Memory B cell (primary cell): ENCODE results near the gene CCDC47.
"Not testable (repeated sequence)": the region's sequence is repeated elsewhere in the genome, so short reads cannot be mapped to it uniquely, and the experiment has no call there.

ENCODE experiments used
- ATAC-seq: fragments of 150-1000 bp; cut with Tn5 transposase; 2 replicates; pipeline ENCODE4 v1.10.0; 2021; ENCODE audit warnings: low read depth, mild to moderate bottlenecking, moderate library complexity
- DNase-seq, 2 donors: peaks; one replicate each; pipeline ENCODE4 v3.0.0; 2022; ENCODE audit warnings: low spot score in 2 of 2
- H3K27ac Mint-ChIP-seq: one replicate; pipeline ENCODE4 v1.8.0; 2022; ENCODE audit warnings: mild to moderate bottlenecking, moderate library complexity, mixed read lengths
- H3K27me3 Mint-ChIP-seq: one replicate; pipeline ENCODE4 v1.8.0; 2022; ENCODE audit warnings: mixed read lengths
- H3K36me3 Mint-ChIP-seq: one replicate; pipeline ENCODE4 v1.8.0; 2022; ENCODE audit warnings: mild to moderate bottlenecking, mixed read lengths
- H3K4me1 Mint-ChIP-seq: one replicate; pipeline ENCODE4 v1.8.0; 2022; ENCODE audit warnings: mixed read lengths
- H3K4me3 Mint-ChIP-seq: one replicate; pipeline ENCODE4 v1.8.0; 2022; ENCODE audit warnings: mild to moderate bottlenecking, moderate library complexity, mixed read lengths
- H3K9me3 Mint-ChIP-seq: one replicate; pipeline ENCODE4 v1.8.0; 2022; ENCODE audit warnings: mixed read lengths

CCDC47 gene

GRCh38 chr17:63735691-63736090 is 37.7 kb downstream of the CCDC47 start:
- no peak for ATAC-seq
- Mint-ChIP-seq H3K9me3 (no peaks in the 10 kb centered on the region), H3K27me3 (no peaks in the 10 kb centered on the region), H3K27ac (no peak overlapping the region), H3K4me3 (no peak overlapping the region), H3K36me3 (peaks cover 4% of the 10 kb centered on the region), H3K4me1 (peaks cover 10% of the 10 kb centered on the region)
- DNase-seq: no peak

- no peak overlapping the region for H3K27ac Mint-ChIP-seq
- peaks cover 6% of the 10 kb centered on the region for H3K36me3 Mint-ChIP-seq
- H3K27me3 Mint-ChIP-seq: no peaks in the 10 kb centered on the region
- ATAC-seq (no peak), DNase-seq (no peak)
- peaks cover 2% of the 10 kb centered on the region for H3K4me1 Mint-ChIP-seq
- no peaks in the 10 kb centered on the region for H3K9me3 Mint-ChIP-seq
- H3K4me3 Mint-ChIP-seq: no peak overlapping the region
Measured at GRCh38 chr17:63722403-63722802, 51.0 kb downstream of the CCDC47 start.

GRCh38 chr17:63720194-63720593 is 53.2 kb downstream of the CCDC47 start:
- not testable (repeated sequence) for ATAC-seq, H3K27me3 Mint-ChIP-seq, DNase-seq, H3K4me1 Mint-ChIP-seq, H3K36me3 Mint-ChIP-seq, H3K9me3 Mint-ChIP-seq, H3K4me3 Mint-ChIP-seq, H3K27ac Mint-ChIP-seq

- DNase-seq: no peak
- Mint-ChIP-seq H3K9me3 (no peaks in the 10 kb centered on the region), H3K27ac (no peak overlapping the region), H3K27me3 (no peaks in the 10 kb centered on the region), H3K4me1 (peaks cover 4% of the 10 kb centered on the region), H3K36me3 (peaks cover 8% of the 10 kb centered on the region), H3K4me3 (no peak overlapping the region)
- ATAC-seq: no peak
Measured at GRCh38 chr17:63718988-63719387, 54.4 kb downstream of the CCDC47 start.

GRCh38 chr17:63716426-63716825 is 57.0 kb downstream of the CCDC47 start:
- H3K9me3 Mint-ChIP-seq: no peaks in the 10 kb centered on the region
- H3K27me3 Mint-ChIP-seq: no peaks in the 10 kb centered on the region
- H3K4me1 Mint-ChIP-seq: peaks cover 2% of the 10 kb centered on the region
- H3K27ac Mint-ChIP-seq: peak overlapping the region; percentile 55
- ATAC-seq (no peak), DNase-seq (no peak)
- H3K4me3 Mint-ChIP-seq: no peak overlapping the region
- H3K36me3 Mint-ChIP-seq: peaks cover 7% of the 10 kb centered on the region

- Mint-ChIP-seq H3K4me1 (peaks cover 7% of the 10 kb centered on the region), H3K27me3 (no peaks in the 10 kb centered on the region), H3K36me3 (peaks cover 10% of the 10 kb centered on the region), H3K27ac (no peak overlapping the region), H3K9me3 (no peaks in the 10 kb centered on the region), H3K4me3 (no peak overlapping the region)
- DNase-seq: no peak
- no peak for ATAC-seq
Measured at GRCh38 chr17:63714550-63715277, 58.7 kb downstream of the CCDC47 start.

- ATAC-seq (no peak), DNase-seq (no peak)
- H3K4me3 Mint-ChIP-seq: no peak overlapping the region
- H3K4me1 Mint-ChIP-seq: peaks cover 26% of the 10 kb centered on the region
- H3K27me3 Mint-ChIP-seq: no peaks in the 10 kb centered on the region
- peak overlapping the region; percentile 77 for H3K27ac Mint-ChIP-seq
- no peaks in the 10 kb centered on the region for H3K9me3 Mint-ChIP-seq
- H3K36me3 Mint-ChIP-seq: peaks cover 11% of the 10 kb centered on the region
Measured at GRCh38 chr17:63709110-63709509, 64.3 kb downstream of the CCDC47 start.

GRCh38 chr17:63707151-63707550 is 66.2 kb downstream of the CCDC47 start:
- DNase-seq: no peak
- H3K4me3 Mint-ChIP-seq: no peak overlapping the region

GRCh38 chr17:63706336-63707082 is 66.9 kb downstream of the CCDC47 start:
- Mint-ChIP-seq H3K4me1 (peaks cover 42% of the 10 kb centered on the region), H3K4me3 (no peak overlapping the region), H3K9me3 (no peaks in the 10 kb centered on the region), H3K36me3 (peaks cover 15% of the 10 kb centered on the region), H3K27ac (peak overlapping the region; percentile 76), H3K27me3 (no peaks in the 10 kb centered on the region)
- DNase-seq (no peak), ATAC-seq (no peak)

More at GRCh38 chr17:63707151-63707550, 66.2 kb downstream of the CCDC47 start:
- H3K27me3 Mint-ChIP-seq: no peaks in the 10 kb centered on the region
- H3K27ac Mint-ChIP-seq: peak overlapping the region; percentile 76
- no peak for ATAC-seq
- no peaks in the 10 kb centered on the region for H3K9me3 Mint-ChIP-seq
- H3K36me3 Mint-ChIP-seq: peaks cover 15% of the 10 kb centered on the region
- peaks cover 40% of the 10 kb centered on the region for H3K4me1 Mint-ChIP-seq

- no peak for DNase-seq
- peaks cover 15% of the 10 kb centered on the region for H3K36me3 Mint-ChIP-seq
- H3K27me3 Mint-ChIP-seq: no peaks in the 10 kb centered on the region
- peak overlapping the region; percentile 34 for H3K4me3 Mint-ChIP-seq
- no peak for ATAC-seq
- H3K27ac Mint-ChIP-seq: peak overlapping the region; percentile 76
- peaks cover 44% of the 10 kb centered on the region for H3K4me1 Mint-ChIP-seq
- no peaks in the 10 kb centered on the region for H3K9me3 Mint-ChIP-seq
Measured at GRCh38 chr17:63705657-63706056, 67.7 kb downstream of the CCDC47 start.

- Mint-ChIP-seq H3K4me1 (peaks cover 40% of the 10 kb centered on the region), H3K27me3 (no peaks in the 10 kb centered on the region), H3K36me3 (peaks cover 11% of the 10 kb centered on the region), H3K9me3 (no peaks in the 10 kb centered on the region), H3K4me3 (no peak overlapping the region), H3K27ac (peak overlapping the region; percentile 76)
- DNase-seq (no peak), ATAC-seq (no peak)
Measured at GRCh38 chr17:63704836-63705235, 68.6 kb downstream of the CCDC47 start.

GRCh38 chr17:63704259-63704576 is 69.2 kb downstream of the CCDC47 start:
- DNase-seq: no peak
- Mint-ChIP-seq H3K9me3 (no peaks in the 10 kb centered on the region), H3K36me3 (peaks cover 10% of the 10 kb centered on the region), H3K27me3 (no peaks in the 10 kb centered on the region), H3K4me3 (peak overlapping the region; percentile 41), H3K27ac (no peak overlapping the region), H3K4me1 (peaks cover 38% of the 10 kb centered on the region)
- no peak for ATAC-seq

GRCh38 chr17:63703556-63704258 is 69.7 kb downstream of the CCDC47 start:
- Mint-ChIP-seq H3K36me3 (peaks cover 4% of the 10 kb centered on the region), H3K4me3 (peak overlapping the region; percentile 41), H3K27me3 (no peaks in the 10 kb centered on the region), H3K9me3 (no peaks in the 10 kb centered on the region), H3K4me1 (peaks cover 34% of the 10 kb centered on the region), H3K27ac (peak overlapping the region; percentile 97)
- no peak for DNase-seq
- ATAC-seq: no peak

GRCh38 chr17:63703029-63703428 is 70.4 kb downstream of the CCDC47 start:
- Mint-ChIP-seq H3K4me1 (peaks cover 34% of the 10 kb centered on the region), H3K36me3 (peaks cover 5% of the 10 kb centered on the region), H3K27ac (peak overlapping the region; percentile 97), H3K4me3 (peak overlapping the region; percentile 93), H3K9me3 (no peaks in the 10 kb centered on the region), H3K27me3 (no peaks in the 10 kb centered on the region)
- ATAC-seq (no peak), DNase-seq (no peak)
